ENCODE data around the gene GNPTAB. TPM values are rescaled to one million over a fixed set of nuclear protein-coding genes. Genes with fewer than 3 reads are reported as not detected.

GNPTAB gene
- total and polyA plus RNA-seq, 12 donors, result 7.6 to 31.3 (median 15.9) TPM

- Histone ChIP-seq H3K4me3 (no peak overlapping the region), H3K27ac (no peak overlapping the region), H3K36me3 (replicated peaks in 1 of 2) (no peaks in the 10 kb centered on the region), H3K9me3 (replicated peaks in 1 of 3) (no peaks in the 10 kb centered on the region), H3K4me1 (replicated peaks in 1 of 2) (no peaks in the 10 kb centered on the region), H3K27me3 (no peaks in the 10 kb centered on the region)
- TF ChIP-seq POLR2A (IDR thresholded peaks at IDR 0.05) (no peak), CTCF (IDR thresholded peaks at IDR 0.05) (no peak)
- WGBS, 4 donors, result 84 to 96% (median 87%) methylated on average over 2 of the region's 2 CpGs
- DNase-seq, result no peak
- intact Hi-C loops (cut with DNase I), result no loop called here
Measured at GRCh38 chr12:101809208-101809607, 21.6 kb downstream of the GNPTAB start.

- Histone ChIP-seq H3K9me3 (replicated peaks in 1 of 3) (no peaks in the 10 kb centered on the region), H3K27ac (no peak overlapping the region), H3K27me3 (no peaks in the 10 kb centered on the region), H3K4me3 (no peak overlapping the region), H3K36me3 (replicated peaks in 1 of 2) (no peaks in the 10 kb centered on the region), H3K4me1 (replicated peaks in 1 of 2) (no peaks in the 10 kb centered on the region)
- TF ChIP-seq CTCF (IDR thresholded peaks at IDR 0.05) (no peak), POLR2A (IDR thresholded peaks at IDR 0.05) (no peak)
- no peak for DNase-seq
- intact Hi-C loops (cut with DNase I), result no loop called here
- WGBS, 4 donors, result 74 to 86% (median 82%) methylated on average over 1 of the region's 1 CpG
Measured at GRCh38 chr12:101806265-101806664, 24.5 kb downstream of the GNPTAB start.

- intact Hi-C loops (cut with DNase I), result no loop called here
- Histone ChIP-seq H3K4me1 (replicated peaks in 1 of 2) (no peaks in the 10 kb centered on the region), H3K4me3 (no peak overlapping the region), H3K27ac (no peak overlapping the region), H3K9me3 (replicated peaks in 1 of 3) (no peaks in the 10 kb centered on the region), H3K36me3 (replicated peaks in 1 of 2) (no peaks in the 10 kb centered on the region), H3K27me3 (no peaks in the 10 kb centered on the region)
- TF ChIP-seq POLR2A (IDR thresholded peaks at IDR 0.05), result no peak
- WGBS, 4 donors, result 91 to 94% (median 93%) methylated on average over 3 of the region's 3 CpGs
- DNase-seq, result no peak
Measured at GRCh38 chr12:101804409-101804808, 26.4 kb downstream of the GNPTAB start.

- 92 to 96% (median 95%) methylated on average over 5 of the region's 5 CpGs for WGBS, 4 donors
- Histone ChIP-seq H3K4me3 (no peak overlapping the region), H3K36me3 (replicated peaks in 1 of 2) (no peaks in the 10 kb centered on the region), H3K27ac (no peak overlapping the region), H3K27me3 (no peaks in the 10 kb centered on the region), H3K9me3 (replicated peaks in 1 of 3) (no peaks in the 10 kb centered on the region), H3K4me1 (replicated peaks in 1 of 2) (no peaks in the 10 kb centered on the region)
- TF ChIP-seq CTCF (IDR thresholded peaks at IDR 0.05) (no peak), POLR2A (IDR thresholded peaks at IDR 0.05) (no peak)
- DNase-seq, result no peak
- intact Hi-C loops (cut with DNase I), result no loop called here
Measured at GRCh38 chr12:101803978-101804377, 26.8 kb downstream of the GNPTAB start.

GRCh38 chr12:101802486-101802885 is 28.3 kb downstream of the GNPTAB start:
- no peak for TF ChIP-seq POLR2A (IDR thresholded peaks at IDR 0.05)
- no peak for TF ChIP-seq CTCF (IDR thresholded peaks at IDR 0.05)
- 83 to 97% (median 95%) methylated on average over 2 of the region's 2 CpGs for WGBS, 4 donors
- no peak for DNase-seq
- H3K4me1 ChIP-seq (replicated peaks in 1 of 2), result no peaks in the 10 kb centered on the region
- no peaks in the 10 kb centered on the region for H3K27me3 ChIP-seq
- no peak overlapping the region for H3K27ac ChIP-seq
- no peaks in the 10 kb centered on the region for H3K9me3 ChIP-seq (replicated peaks in 1 of 3)
- intact Hi-C loops (cut with DNase I), result no loop called here
- H3K36me3 ChIP-seq (replicated peaks in 1 of 2), result no peaks in the 10 kb centered on the region
- no peak overlapping the region for H3K4me3 ChIP-seq
